H1 (cell line): ENCODE measurements around the gene TTC28.

Experiments
- EZH2 ChIP-seq: fragments of 200-600 bp; sonication (generic); IDR thresholded peaks from 2 replicates; pipeline ENCODE4 v1.7.1; 2012; ENCODE audit warnings: low read depth, mild to moderate bottlenecking, moderate library complexity, low read length, inconsistent platforms; ENCODE audit not compliant: severe bottlenecking
- NANOG ChIP-seq: IDR thresholded peaks from 2 replicates; pipeline ENCODE4 v1.6.1; 2011; ENCODE audit warnings: low read length, low read depth, mild to moderate bottlenecking, inconsistent platforms; ENCODE audit not compliant: insufficient read depth, poor library complexity, severe bottlenecking
- TF ChIP-seq, protein P1 (sequence below), 3 experiments: IDR thresholded peaks; 1 replicate in 2 of 3; 2 replicates in 1 of 3; pipeline versions ENCODE4 v1.5.1 to v1.6.1; 2011; ENCODE audit warnings: low read length in 3 of 3, mild to moderate bottlenecking in 3 of 3, inconsistent platforms in 2 of 3, low read depth in 1 of 3, moderate library complexity in 1 of 3; ENCODE audit not compliant: insufficient read depth in 1 of 3; ENCODE audit errors: control extremely low read depth in 1 of 3

DNA sequence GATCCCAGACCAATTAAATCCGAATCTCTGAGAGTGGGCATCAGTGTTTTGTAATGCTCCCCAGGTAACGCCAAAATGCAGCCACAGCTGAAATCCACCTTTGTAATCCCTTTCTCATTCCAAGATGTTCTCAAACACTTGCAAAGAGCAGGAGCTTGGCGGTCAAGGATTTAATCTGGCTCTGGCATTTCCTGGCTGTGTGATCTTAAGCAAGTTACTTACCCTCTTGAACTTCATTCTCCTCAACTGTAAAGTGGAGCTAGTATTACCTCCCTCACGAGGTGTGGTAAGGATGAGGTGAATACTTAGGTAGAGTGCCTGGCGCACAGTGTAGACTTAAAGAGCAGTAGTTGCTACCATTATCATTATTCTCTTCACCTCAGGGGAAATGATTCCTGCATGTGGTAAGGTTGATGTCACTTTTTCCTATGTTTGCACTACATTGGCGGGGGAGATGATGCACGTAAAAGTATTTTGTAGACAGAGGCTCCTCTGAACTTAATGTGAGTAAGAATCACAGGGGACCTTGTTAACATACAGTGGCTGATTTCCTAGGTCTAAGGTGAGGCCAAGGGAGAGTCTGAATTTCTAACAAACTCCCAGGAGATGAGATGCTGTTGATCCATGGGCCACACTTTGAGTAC is 550.2 kb downstream of the TTC28 start:
- TF ChIP-seq EZH2 (no peak), NANOG (peak; percentile 58)
- TF ChIP-seq, protein P1, sequence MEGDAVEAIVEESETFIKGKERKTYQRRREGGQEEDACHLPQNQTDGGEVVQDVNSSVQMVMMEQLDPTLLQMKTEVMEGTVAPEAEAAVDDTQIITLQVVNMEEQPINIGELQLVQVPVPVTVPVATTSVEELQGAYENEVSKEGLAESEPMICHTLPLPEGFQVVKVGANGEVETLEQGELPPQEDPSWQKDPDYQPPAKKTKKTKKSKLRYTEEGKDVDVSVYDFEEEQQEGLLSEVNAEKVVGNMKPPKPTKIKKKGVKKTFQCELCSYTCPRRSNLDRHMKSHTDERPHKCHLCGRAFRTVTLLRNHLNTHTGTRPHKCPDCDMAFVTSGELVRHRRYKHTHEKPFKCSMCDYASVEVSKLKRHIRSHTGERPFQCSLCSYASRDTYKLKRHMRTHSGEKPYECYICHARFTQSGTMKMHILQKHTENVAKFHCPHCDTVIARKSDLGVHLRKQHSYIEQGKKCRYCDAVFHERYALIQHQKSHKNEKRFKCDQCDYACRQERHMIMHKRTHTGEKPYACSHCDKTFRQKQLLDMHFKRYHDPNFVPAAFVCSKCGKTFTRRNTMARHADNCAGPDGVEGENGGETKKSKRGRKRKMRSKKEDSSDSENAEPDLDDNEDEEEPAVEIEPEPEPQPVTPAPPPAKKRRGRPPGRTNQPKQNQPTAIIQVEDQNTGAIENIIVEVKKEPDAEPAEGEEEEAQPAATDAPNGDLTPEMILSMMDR (IDR thresholded peaks at IDR 0.05; ENCODE audit: control extremely low read depth in 1 of 3, insufficient read depth in 1 of 3, low read depth in 1 of 3, low read length in 3 of 3): no peak
